Astrocyte (in vitro differentiated cells and primary cell): ENCODE measurements around the gene HYDIN. TPM values are rescaled to one million over a fixed set of nuclear protein-coding genes. Genes with fewer than 3 reads are reported as not detected.

Experiments used
- DNase-seq: peaks from one replicate; pipeline ENCODE4 v3.0.0-alpha.2; 2010; ENCODE audit warnings: low read depth
- FAIRE-seq: peaks from 2 replicates; lab custom pipeline; 2011; peaks lifted over from hg19 to GRCh38; lab: Jason Lieb, UNC
- H2AFZ ChIP-seq: 2 replicates; pipeline ENCODE4 v1.6.0; 2012; ENCODE audit warnings: low read depth, low read length, inconsistent platforms
- H3K27ac ChIP-seq: 2 replicates; pipeline ENCODE4 v1.5.1; 2011; ENCODE audit warnings: low read depth, low read length, inconsistent platforms
- H3K27me3 ChIP-seq: 2 replicates; pipeline ENCODE4 v1.6.0; 2011; ENCODE audit warnings: low read length, inconsistent platforms; ENCODE audit not compliant: insufficient read depth
- H3K36me3 ChIP-seq: 2 replicates; pipeline ENCODE4 v1.5.1; 2011; ENCODE audit warnings: low read length, inconsistent platforms; ENCODE audit not compliant: insufficient read depth
- H3K4me1 ChIP-seq: 2 replicates; pipeline ENCODE4 v1.5.1; 2011; ENCODE audit warnings: low read length, inconsistent platforms; ENCODE audit not compliant: insufficient read depth
- H3K4me2 ChIP-seq: 2 replicates; pipeline ENCODE4 v1.6.0; 2012; ENCODE audit warnings: low read length, inconsistent platforms
- H3K4me3 ChIP-seq: 2 replicates; pipeline ENCODE4 v1.5.1; 2011; ENCODE audit warnings: low read depth, mild to moderate bottlenecking, low read length, inconsistent platforms; ENCODE audit not compliant: insufficient read depth
- H3K79me2 ChIP-seq: 2 replicates; pipeline ENCODE4 v1.6.0; 2012; ENCODE audit warnings: mild to moderate bottlenecking, low read length, inconsistent platforms; ENCODE audit not compliant: insufficient read depth
- H3K9ac ChIP-seq: 2 replicates; pipeline ENCODE4 v1.6.0; 2012; ENCODE audit warnings: mild to moderate bottlenecking, low read length, inconsistent platforms
- H3K9me3 ChIP-seq: 2 replicates; pipeline ENCODE4 v1.5.1; 2012; ENCODE audit warnings: low read depth, mild to moderate bottlenecking, low read length, inconsistent platforms; ENCODE audit not compliant: insufficient read depth
- H4K20me1 ChIP-seq: 2 replicates; pipeline ENCODE4 v1.6.0; 2012; ENCODE audit warnings: low read length, inconsistent platforms; ENCODE audit not compliant: insufficient read depth
- H3K27ac Mint-ChIP-seq: one replicate; pipeline ENCODE4 v1.8.0; 2021; ENCODE audit warnings: mild to moderate bottlenecking, mixed read lengths; ENCODE audit not compliant: unreplicated experiment
- H3K27me3 Mint-ChIP-seq: one replicate; pipeline ENCODE4 v1.8.0; 2021; ENCODE audit warnings: low read depth, mixed read lengths; ENCODE audit not compliant: unreplicated experiment
- H3K36me3 Mint-ChIP-seq: one replicate; pipeline ENCODE4 v1.8.0; 2021; ENCODE audit warnings: low read depth, mixed read lengths; ENCODE audit not compliant: unreplicated experiment
- H3K4me1 Mint-ChIP-seq: one replicate; pipeline ENCODE4 v1.8.0; 2021; ENCODE audit warnings: low read depth, mixed read lengths; ENCODE audit not compliant: unreplicated experiment
- H3K4me3 Mint-ChIP-seq: one replicate; pipeline ENCODE4 v1.8.0; 2021; ENCODE audit warnings: mild to moderate bottlenecking, moderate library complexity, mixed read lengths; ENCODE audit not compliant: unreplicated experiment
- H3K9me3 Mint-ChIP-seq: one replicate; pipeline ENCODE4 v1.8.0; 2021; ENCODE audit warnings: mild to moderate bottlenecking, mixed read lengths; ENCODE audit not compliant: unreplicated experiment
- EZH2 ChIP-seq: IDR thresholded peaks from 2 replicates; pipeline ENCODE4 v1.6.1; 2012; ENCODE audit warnings: mild to moderate bottlenecking, low read length, inconsistent platforms; ENCODE audit not compliant: insufficient read depth
- total RNA-seq: library from RNA; stranded (reverse); gene quantifications from 2 replicates; pipeline ENCODE4 v1.2.1, GENCODE V29; 2021
- TF ChIP-seq, protein P1 (sequence below): IDR thresholded peaks from 2 replicates; pipeline ENCODE4 v1.5.1; 2011; ENCODE audit warnings: low read depth, mild to moderate bottlenecking, inconsistent platforms, low read length, moderate library complexity; ENCODE audit not compliant: insufficient read depth

The HYDIN gene
- total RNA-seq, 1 donor from 2014 or later: 1.4 TPM

DNA sequence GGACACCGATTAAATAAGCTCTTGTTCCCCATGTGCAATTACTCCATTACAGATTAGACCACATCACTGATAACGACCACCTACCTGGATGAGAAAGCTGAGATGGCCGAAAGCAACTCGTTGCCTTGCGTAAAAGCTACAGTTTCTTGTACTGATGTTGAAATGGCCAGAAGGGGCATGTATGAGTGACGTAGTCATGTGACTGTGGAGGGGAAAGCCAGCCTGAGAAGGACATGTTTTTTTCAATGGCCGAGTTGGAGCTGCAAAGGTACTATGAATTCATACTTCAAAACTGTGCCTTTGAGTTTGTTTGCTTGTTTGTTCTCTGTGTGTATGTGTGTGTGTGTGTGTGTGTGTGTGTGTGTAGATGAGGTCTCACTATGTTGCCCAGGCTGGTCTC is 17.0 kb upstream of the HYDIN start:
- H3K9me3 Mint-ChIP-seq: peaks cover 2% of the 10 kb centered on the region
- DNase-seq: no peak
- Histone ChIP-seq H4K20me1 (no peaks in the 10 kb centered on the region), H3K36me3 (no peaks in the 10 kb centered on the region), H3K79me2 (no peaks in the 10 kb centered on the region), H3K4me2 (no peak overlapping the region), H3K9ac (no peak overlapping the region), H3K27me3 (no peaks in the 10 kb centered on the region), H3K4me1 (no peaks in the 10 kb centered on the region), H3K27ac (no peak overlapping the region), H3K4me3 (no peak overlapping the region), H3K9me3 (no peaks in the 10 kb centered on the region), H2AFZ (no peak overlapping the region)
- H3K27ac Mint-ChIP-seq: no peak overlapping the region
- H3K4me1 Mint-ChIP-seq: no peaks in the 10 kb centered on the region
- H3K4me3 Mint-ChIP-seq: no peak overlapping the region
- peaks cover 4% of the 10 kb centered on the region for H3K27me3 Mint-ChIP-seq
- no peak for TF ChIP-seq EZH2
- TF ChIP-seq, protein P1, sequence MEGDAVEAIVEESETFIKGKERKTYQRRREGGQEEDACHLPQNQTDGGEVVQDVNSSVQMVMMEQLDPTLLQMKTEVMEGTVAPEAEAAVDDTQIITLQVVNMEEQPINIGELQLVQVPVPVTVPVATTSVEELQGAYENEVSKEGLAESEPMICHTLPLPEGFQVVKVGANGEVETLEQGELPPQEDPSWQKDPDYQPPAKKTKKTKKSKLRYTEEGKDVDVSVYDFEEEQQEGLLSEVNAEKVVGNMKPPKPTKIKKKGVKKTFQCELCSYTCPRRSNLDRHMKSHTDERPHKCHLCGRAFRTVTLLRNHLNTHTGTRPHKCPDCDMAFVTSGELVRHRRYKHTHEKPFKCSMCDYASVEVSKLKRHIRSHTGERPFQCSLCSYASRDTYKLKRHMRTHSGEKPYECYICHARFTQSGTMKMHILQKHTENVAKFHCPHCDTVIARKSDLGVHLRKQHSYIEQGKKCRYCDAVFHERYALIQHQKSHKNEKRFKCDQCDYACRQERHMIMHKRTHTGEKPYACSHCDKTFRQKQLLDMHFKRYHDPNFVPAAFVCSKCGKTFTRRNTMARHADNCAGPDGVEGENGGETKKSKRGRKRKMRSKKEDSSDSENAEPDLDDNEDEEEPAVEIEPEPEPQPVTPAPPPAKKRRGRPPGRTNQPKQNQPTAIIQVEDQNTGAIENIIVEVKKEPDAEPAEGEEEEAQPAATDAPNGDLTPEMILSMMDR: no peak
- H3K36me3 Mint-ChIP-seq: peaks cover 2% of the 10 kb centered on the region
- FAIRE-seq: no peak

DNA sequence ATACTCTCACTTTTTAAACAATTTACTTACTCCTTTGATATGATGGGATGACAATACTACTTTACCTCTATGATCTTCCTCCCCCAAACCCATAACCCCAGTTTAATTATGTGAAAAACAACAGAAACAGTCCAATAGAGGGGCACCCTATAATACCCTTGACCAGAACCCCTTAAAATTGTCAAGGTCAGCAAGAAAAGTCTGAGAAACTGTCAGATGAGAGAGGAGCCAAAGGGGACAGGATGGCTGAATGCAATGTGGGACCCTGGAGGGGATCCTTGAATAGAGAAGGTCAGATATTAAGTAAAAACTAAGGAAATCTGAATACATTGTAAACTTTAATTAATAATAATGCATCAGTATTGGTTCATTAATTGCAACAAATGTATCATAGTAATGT is 15.8 kb upstream of the HYDIN start:
- Mint-ChIP-seq H3K27me3 (peaks cover 4% of the 10 kb centered on the region), H3K4me1 (no peaks in the 10 kb centered on the region), H3K27ac (no peak overlapping the region), H3K9me3 (peaks cover 2% of the 10 kb centered on the region), H3K4me3 (no peak overlapping the region), H3K36me3 (peaks cover 2% of the 10 kb centered on the region)
- no peaks in the 10 kb centered on the region for H3K9me3 ChIP-seq
- H2AFZ ChIP-seq: no peak overlapping the region
- TF ChIP-seq EZH2: no peak
- TF ChIP-seq, protein P1: no peak
- DNase-seq (no peak), FAIRE-seq (no peak)
- H3K27me3 ChIP-seq: no peaks in the 10 kb centered on the region
- no peaks in the 10 kb centered on the region for H3K36me3 ChIP-seq
- H3K79me2 ChIP-seq: no peaks in the 10 kb centered on the region
- no peak overlapping the region for H3K27ac ChIP-seq
- H3K4me2 ChIP-seq: no peak overlapping the region
- no peaks in the 10 kb centered on the region for H4K20me1 ChIP-seq
- no peaks in the 10 kb centered on the region for H3K4me1 ChIP-seq
- H3K4me3 ChIP-seq: no peak overlapping the region
- no peak overlapping the region for H3K9ac ChIP-seq

DNA sequence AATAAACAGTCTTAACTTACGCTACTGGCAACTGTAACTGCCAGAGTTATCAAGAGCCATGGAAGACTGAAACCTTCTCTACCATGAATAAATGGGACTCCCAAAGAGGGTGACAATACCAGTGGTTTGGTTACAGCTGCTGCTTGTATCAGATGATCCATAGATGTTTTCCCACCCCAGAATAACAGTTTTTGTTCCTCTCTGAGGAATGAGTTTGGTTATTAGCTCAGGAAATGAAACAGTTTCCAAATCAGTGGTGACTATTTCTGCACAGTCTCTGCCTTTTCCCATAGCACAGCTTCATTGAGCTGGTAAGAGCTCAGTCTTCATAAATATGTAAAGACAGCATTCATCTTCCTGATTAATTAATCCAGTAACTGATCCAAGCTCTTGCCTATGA is 14.0 kb upstream of the HYDIN start:
- H3K79me2 ChIP-seq: no peaks in the 10 kb centered on the region
- H3K27ac ChIP-seq: no peak overlapping the region
- Mint-ChIP-seq H3K27me3 (peaks cover 8% of the 10 kb centered on the region), H3K4me1 (no peaks in the 10 kb centered on the region), H3K36me3 (peaks cover 2% of the 10 kb centered on the region), H3K27ac (no peak overlapping the region), H3K9me3 (peaks cover 2% of the 10 kb centered on the region), H3K4me3 (no peak overlapping the region)
- H3K4me2 ChIP-seq: no peak overlapping the region
- H4K20me1 ChIP-seq: no peaks in the 10 kb centered on the region
- H3K9me3 ChIP-seq: no peaks in the 10 kb centered on the region
- no peaks in the 10 kb centered on the region for H3K4me1 ChIP-seq
- H2AFZ ChIP-seq: no peak overlapping the region
- no peaks in the 10 kb centered on the region for H3K27me3 ChIP-seq
- FAIRE-seq (no peak), DNase-seq (no peak)
- no peaks in the 10 kb centered on the region for H3K36me3 ChIP-seq
- no peak overlapping the region for H3K4me3 ChIP-seq
- TF ChIP-seq, protein P1: no peak
- TF ChIP-seq EZH2: no peak
- no peak overlapping the region for H3K9ac ChIP-seq
